HG03442 (cell line): ENCODE data around the gene FCGR3A.
"Not testable (repeated sequence)": the region's sequence is repeated elsewhere in the genome, so short reads cannot be mapped to it uniquely, and the experiment has no call there.

Experiments used
- ATAC-seq: cut with Tn5 transposase; IDR thresholded peaks from one replicate; pipeline ENCODE4 v1.9.1; 2021; ENCODE audit warnings: mild to moderate bottlenecking, moderate library complexity; ENCODE audit not compliant: unreplicated experiment

FCGR3A gene

GRCh38 chr1:161531986-161532643 lies 17.5 kb downstream of the FCGR3A start:
- ATAC-seq: no peak

GRCh38 chr1:161530671-161531641 lies 18.7 kb downstream of the FCGR3A start:
- ATAC-seq: peak; percentile 57

- ATAC-seq: peak; percentile 30
These were observed 19.5 kb downstream of the FCGR3A start for GRCh38 chr1:161530158-161530557.

- not testable (repeated sequence) for ATAC-seq
These were observed 20.0 kb downstream of the FCGR3A start for GRCh38 chr1:161529463-161530104.

GRCh38 chr1:161528550-161528949 lies 21.1 kb downstream of the FCGR3A start:
- ATAC-seq: not testable (repeated sequence)

GRCh38 chr1:161525918-161526317 lies 23.7 kb downstream of the FCGR3A start:
- ATAC-seq: not testable (repeated sequence)

- not testable (repeated sequence) for ATAC-seq
These were observed 24.3 kb downstream of the FCGR3A start for GRCh38 chr1:161525321-161525720.

- peak; percentile 28 for ATAC-seq
These were observed 24.8 kb downstream of the FCGR3A start for GRCh38 chr1:161524742-161525291.

GRCh38 chr1:161523817-161524741 lies 25.5 kb downstream of the FCGR3A start, which contains the start of gene HSPA6:
HSPA6 (plus strand) TSS chr1:161524540; CDS start chr1:161524659, 119 bp downstream.
- ATAC-seq: peak; percentile 59

- not testable (repeated sequence) for ATAC-seq
These were observed 26.4 kb downstream of the FCGR3A start for GRCh38 chr1:161523041-161523816.

- not testable (repeated sequence) for ATAC-seq
These were observed 35.7 kb downstream of the FCGR3A start for GRCh38 chr1:161513953-161514352.

- ATAC-seq: not testable (repeated sequence)
These were observed 36.2 kb downstream of the FCGR3A start for GRCh38 chr1:161513448-161513780.

- ATAC-seq: not testable (repeated sequence)
These were observed 36.8 kb downstream of the FCGR3A start for GRCh38 chr1:161512636-161513447.

- ATAC-seq: no peak
These were observed 37.9 kb downstream of the FCGR3A start for GRCh38 chr1:161511756-161512060.

- no peak for ATAC-seq
These were observed 38.4 kb downstream of the FCGR3A start for GRCh38 chr1:161511018-161511755.

GRCh38 chr1:161510477-161510876 lies 39.1 kb downstream of the FCGR3A start:
- no peak for ATAC-seq

GRCh38 chr1:161506336-161507223 lies 43.0 kb downstream of the FCGR3A start:
- ATAC-seq: no peak
